Activated CD4-positive, alpha-beta T cell treated with anti-CD3 and anti-CD28 coated beads, Interleukin-2, amount 50 U/mL, for 24 hours (primary cell): Measurements from ENCODE around the gene DNAAF1.

Experiments
- DNase-seq, 2 donors: peaks; one replicate each; pipeline ENCODE4 v3.0.0-alpha.2; 2020; ENCODE audit warnings: low read depth in 1 of 2, low spot score in 1 of 2

DNAAF1 gene

DNA sequence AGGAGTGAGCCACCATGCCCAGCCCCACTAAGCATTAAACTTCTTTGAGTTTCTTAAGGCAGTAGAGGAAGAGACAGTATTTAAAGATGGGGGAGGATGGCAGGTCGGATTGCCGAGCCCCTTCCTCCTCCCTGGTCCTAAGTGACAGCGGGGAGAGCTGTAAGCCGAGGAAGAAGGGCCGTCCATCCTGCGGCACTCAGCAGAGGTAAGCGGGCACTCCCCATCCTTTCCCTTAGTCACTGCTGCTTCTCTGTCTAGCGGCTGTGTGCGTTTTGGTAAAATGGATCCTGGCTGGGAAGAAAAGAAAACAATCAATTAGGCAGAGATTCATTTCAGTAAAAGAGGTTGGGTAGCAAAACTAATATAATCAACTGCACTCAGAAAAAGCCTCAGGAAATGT lies 13.9 kb downstream of the DNAAF1 start:
- DNase-seq = no peak

GRCh38 chr16:84159800-84160199 lies 14.7 kb downstream of the DNAAF1 start:
- DNase-seq = no peak

DNA sequence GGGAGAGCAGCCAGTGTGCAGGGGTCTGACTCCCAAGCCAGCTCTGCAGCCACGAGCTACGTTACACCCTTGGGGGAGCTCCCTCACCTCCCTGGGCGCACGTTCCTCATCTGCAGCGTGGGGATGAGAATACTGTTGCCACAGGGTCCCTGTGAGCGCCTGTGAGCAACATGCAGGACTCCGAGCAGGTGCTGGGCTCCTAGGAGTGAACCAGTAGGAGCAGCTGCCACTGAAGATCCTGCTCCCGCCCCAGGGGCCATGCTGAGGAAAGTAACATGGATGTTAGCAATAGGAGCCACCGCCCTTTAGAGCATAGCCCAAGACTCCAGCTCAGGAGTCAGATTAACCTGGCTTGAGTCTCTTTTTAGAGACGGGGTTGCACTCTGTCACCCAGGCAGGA lies 15.9 kb downstream of the DNAAF1 start:
- DNase-seq = no peak

- DNase-seq = no peak
Observed at GRCh38 chr16:84161801-84162200, 16.7 kb downstream of the DNAAF1 start.

GRCh38 chr16:84165746-84166145 lies 20.6 kb downstream of the DNAAF1 start:
- DNase-seq = no peak

GRCh38 chr16:84166796-84167695 lies 21.9 kb downstream of the DNAAF1 start:
- no peak for DNase-seq

DNA sequence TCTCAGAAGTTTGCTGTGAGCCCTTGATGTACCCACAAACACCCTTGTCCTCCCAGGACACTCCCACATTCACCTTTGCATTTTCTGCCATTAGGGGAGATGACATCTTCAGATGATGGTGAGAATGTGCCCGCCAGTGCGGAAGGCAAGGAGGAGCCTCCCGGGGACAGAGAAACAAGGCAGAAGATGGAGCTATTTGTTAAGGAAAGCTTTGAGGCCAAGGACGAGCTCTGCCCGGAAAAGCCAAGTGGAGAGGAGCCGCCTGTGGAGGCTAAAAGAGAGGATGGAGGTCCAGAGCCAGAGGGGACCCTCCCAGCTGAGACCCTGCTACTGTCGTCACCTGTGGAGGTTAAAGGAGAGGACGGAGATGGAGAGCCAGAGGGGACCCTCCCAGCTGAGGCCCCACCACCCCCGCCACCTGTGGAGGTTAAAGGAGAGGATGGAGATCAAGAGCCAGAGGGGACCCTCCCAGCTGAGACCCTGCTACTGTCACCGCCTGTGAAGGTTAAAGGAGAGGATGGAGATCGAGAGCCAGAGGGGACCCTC lies 24.7 kb downstream of the DNAAF1 start:
- no peak for DNase-seq

DNA sequence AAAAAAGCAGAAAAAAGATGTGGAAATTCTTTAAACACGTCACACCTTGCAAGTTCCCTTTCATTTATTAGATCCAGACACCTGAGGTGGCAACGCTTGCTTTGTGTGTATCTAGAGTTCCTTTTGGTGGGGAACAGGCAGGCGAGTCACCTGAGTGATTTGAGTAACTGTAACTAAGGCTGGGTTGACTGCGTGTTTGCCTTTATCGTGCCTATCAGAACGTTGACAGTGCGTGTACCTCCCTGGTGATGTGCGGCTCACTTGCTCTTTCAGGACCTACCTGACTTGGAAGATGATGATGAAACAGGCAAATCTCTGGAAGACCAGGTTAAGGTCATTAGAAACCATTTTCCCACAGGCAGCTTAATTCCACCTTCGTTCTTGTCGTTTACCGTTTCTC lies 29.3 kb downstream of the DNAAF1 start:
- DNase-seq = no peak

- DNase-seq = peak in 1 of 2 donors; percentile 68
Observed at GRCh38 chr16:84175350-84176081, 30.4 kb downstream of the DNAAF1 start.

DNA sequence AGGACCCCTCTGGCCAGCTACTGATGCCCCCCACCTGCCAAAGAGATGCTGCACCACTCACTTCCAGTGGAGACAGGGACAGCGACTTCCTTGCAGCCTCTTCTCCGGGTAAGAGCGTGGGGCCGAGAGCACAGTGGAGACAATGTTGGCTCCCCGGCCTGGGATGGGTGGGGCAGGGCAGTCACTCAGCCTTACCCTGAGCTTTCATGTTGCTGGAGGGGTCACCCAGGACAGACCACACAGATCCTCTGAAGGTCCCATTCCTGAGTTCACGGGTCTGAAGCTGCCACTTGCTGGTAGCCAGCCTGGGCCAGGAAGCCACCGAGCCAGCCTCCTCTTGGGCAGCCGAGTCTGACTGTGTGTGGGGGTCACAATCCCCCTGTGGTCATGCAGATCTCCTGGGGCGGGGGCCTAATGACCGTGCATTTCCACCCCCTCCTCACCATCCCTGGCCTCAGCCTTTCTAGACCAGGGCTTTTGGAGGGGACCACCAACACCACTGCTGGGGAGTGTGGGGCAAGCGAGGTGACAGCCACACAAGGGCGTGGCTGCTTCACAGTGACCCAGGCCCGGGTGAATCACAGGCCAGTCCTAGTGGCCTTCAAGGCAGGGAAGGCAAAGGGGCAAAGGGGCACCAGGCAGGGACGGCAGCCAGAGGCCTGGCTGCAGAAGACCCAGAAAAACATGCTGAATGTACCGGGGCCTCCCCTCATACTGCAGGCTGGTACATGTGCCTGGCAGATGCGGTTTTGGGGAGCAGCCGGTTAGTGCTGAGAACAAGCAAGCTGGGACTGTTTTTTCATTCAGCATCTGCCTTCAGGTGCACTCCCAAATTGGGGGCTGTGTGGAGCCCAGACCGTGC lies 31.3 kb downstream of the DNAAF1 start:
- no peak for DNase-seq

DNA sequence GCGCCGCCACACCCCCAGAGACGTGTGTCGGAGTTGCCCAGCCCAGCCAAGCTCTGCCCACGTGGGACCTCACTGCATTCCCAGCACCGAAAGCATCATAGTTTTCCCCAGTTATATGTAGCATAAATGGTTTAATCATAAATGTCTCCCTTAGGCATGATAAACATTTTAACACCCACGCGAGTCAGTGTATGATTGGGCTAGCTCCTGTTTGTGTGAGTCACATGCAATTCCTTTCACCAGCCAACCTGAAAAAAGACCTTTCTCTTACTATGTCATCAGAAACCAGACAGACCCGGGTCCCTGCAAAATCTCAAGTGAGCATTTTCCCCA lies 32.6 kb downstream of the DNAAF1 start:
- DNase-seq = no peak

- no peak for DNase-seq
Observed at GRCh38 chr16:84178146-84178765, 33.1 kb downstream of the DNAAF1 start.

DNA sequence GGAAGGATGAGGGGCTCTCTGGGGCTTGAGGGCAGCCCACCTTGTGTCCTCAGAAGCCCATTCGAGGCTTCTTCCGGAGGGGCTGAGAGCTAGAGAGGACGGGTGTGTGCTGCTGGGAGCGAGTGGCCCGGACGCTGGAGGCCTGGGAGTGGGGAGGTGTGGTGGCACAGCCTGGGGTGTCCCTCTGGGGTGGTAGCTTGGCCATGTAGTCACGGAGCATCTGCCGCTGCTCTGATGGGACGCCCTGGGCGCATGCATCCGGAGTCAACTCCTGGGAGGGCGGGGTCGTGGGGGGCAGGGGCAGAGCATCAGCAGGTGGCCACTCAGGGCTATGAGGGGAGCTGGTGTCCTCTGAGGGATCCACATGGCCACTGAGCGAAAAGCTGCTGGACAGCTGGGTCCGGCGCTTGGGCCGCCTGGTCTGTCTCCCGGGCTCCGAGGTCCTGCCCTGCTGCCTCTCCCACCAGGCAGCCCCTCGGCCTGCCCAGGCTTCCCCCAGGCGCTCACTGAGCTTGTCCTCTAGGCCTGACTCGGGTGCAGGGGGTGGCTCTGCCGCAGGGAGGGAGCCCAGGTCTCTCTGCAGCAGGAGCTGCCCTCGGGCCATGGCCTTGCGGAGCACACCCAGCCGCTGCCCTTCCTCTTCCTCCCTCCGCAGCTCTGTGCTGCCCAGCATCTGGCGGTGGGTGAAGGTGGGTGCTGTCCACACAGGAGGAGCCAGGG lies 33.9 kb downstream of the DNAAF1 start:
- DNase-seq = no peak

- DNase-seq = no peak
Observed at GRCh38 chr16:84179612-84180320, 34.7 kb downstream of the DNAAF1 start.

- no peak for DNase-seq
Observed at GRCh38 chr16:84180519-84181140, 35.5 kb downstream of the DNAAF1 start.

DNA sequence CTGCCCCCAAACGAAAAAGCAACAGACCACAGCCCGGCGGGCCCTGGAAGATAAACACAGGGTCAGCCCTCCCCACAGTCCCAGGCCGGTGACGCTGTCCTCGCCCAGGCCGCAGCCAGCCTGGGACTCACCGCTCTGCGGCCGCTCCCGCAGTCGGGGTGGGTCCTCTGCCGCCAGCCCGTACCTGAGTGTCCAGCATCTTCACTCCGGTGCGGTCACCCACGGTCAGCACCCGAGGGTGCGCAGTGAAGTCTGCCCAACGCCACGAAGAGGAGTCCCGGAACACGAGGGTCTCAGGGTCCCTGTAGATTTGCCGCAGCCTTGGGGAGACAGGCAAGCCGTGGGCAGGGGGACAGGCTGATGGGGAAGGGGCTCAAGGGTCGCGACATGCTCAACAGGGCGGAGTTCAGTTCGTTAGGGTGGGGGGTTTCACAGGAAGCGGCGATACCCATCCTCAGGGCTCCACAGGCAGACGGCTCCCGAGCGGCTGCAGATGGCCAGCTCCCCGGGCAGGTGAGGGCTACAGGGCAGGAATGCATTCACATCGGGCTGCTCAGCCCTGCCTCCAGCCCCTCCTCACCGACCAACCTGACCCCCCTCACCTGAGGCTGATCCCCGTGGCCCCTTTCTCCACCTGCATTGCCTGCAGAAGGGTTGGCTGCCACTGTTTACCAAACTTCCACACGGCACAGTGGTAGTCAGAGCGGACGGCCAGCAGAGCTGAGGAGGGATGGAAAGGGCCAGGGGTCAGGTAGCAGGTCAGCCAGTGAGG lies 36.2 kb downstream of the DNAAF1 start:
- no peak for DNase-seq

DNA sequence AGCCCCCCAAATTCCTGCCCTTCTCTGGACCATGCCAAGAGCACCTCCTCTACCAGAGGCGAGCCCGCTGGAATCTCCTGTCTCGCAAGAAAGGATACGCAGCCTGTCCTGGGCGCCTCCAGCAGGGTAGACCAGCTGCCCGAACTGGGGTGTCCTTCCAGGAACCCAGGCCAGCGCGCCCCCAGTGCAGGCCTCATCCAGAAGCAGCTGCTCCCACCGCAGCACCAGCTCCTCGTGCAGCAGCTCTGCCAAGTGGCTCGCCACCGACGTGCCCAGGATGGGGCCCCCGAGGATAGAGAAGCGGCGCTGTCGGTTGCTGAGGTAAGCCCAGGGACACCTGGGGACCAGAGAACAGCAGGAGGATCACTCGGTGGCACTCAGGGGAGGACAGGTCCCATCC lies 37.0 kb downstream of the DNAAF1 start:
- no peak for DNase-seq
